ENCODE data around the gene TC2N. TPM values are rescaled to one million over a fixed set of nuclear protein-coding genes. Genes with fewer than 3 reads are reported as not detected.
A peak's percentile ranks its signal among the peaks of the same experiment; 100 is the strongest.

Gene TC2N
- total and polyA plus RNA-seq, 9 of the 15 experiments (the other 6 are each of a cell fraction or from before 2014, with no cell fraction given) = 2.0 to 12.5 (median 7.3) TPM

DNA sequence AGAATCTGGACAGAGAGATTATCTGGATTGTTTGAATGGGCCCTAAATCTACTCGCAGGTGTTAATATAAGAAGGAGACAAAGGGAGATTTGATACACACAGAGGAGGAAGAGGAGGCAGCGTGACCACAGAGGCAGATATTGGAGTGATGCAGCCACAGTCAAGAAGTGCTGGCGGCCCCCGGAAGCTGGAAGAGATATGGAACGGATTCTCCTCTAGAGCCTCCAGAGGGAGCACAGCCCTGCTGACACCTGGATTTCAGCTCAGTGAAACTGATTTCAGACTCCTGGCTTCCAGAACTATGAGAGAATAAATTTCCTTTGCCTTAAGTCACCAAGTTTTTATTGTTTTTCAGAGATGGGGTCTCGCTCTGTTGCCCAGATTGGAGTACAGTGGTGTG lies 9.2 kb upstream of the TC2N start:
- Histone ChIP-seq H3K9me3 (replicated peaks; ENCODE audit: control insufficient read depth, insufficient read depth, low read depth, low read length) (no peaks in the 10 kb centered on the region), H3K4me3 (no peak overlapping the region), H3K36me3 (ENCODE audit: control insufficient read depth, insufficient read depth, low read length) (no peaks in the 10 kb centered on the region), H3K79me2 (ENCODE audit: control insufficient read depth, insufficient read depth, low read length) (no peaks in the 10 kb centered on the region), H3K9me1 (ENCODE audit: control insufficient read depth, insufficient read depth, low read length) (no peaks in the 10 kb centered on the region), H2AFZ (ENCODE audit: low read depth, low read length) (no peak overlapping the region), H3K27ac (ENCODE audit: extremely low read depth, low read depth, low read length) (no peak overlapping the region), H4K20me1 (replicated peaks; ENCODE audit: control insufficient read depth, insufficient read depth, low read length) (no peaks in the 10 kb centered on the region; the same call in 1 of the 2 replicates), H3K4me2 (ENCODE audit: insufficient read depth, low read length) (no peak overlapping the region), H3K27me3 (ENCODE audit: control insufficient read depth in 2 of 2, insufficient read depth in 2 of 2, low read length in 2 of 2) (peaks cover 0 to 36% of the 10 kb centered on the region in 2 experiments; a peak in 2 of 5 replicates), H3K9ac (ENCODE audit: insufficient read depth in 1 of 2, low read depth in 2 of 2, low read length in 2 of 2) (no peak overlapping the region), H3K4me1 (replicated peaks in 1 of 2; ENCODE audit: control insufficient read depth in 2 of 2, insufficient read depth in 2 of 2, low read length in 2 of 2) (no peaks in the 10 kb centered on the region; a peak in 2 of 5 replicates)
- no peak for TF ChIP-seq PCBP1 (IDR thresholded peaks at IDR 0.05; ENCODE audit: low read depth, low read length, poor library complexity, severe bottlenecking)
- TF ChIP-seq, protein P1, sequence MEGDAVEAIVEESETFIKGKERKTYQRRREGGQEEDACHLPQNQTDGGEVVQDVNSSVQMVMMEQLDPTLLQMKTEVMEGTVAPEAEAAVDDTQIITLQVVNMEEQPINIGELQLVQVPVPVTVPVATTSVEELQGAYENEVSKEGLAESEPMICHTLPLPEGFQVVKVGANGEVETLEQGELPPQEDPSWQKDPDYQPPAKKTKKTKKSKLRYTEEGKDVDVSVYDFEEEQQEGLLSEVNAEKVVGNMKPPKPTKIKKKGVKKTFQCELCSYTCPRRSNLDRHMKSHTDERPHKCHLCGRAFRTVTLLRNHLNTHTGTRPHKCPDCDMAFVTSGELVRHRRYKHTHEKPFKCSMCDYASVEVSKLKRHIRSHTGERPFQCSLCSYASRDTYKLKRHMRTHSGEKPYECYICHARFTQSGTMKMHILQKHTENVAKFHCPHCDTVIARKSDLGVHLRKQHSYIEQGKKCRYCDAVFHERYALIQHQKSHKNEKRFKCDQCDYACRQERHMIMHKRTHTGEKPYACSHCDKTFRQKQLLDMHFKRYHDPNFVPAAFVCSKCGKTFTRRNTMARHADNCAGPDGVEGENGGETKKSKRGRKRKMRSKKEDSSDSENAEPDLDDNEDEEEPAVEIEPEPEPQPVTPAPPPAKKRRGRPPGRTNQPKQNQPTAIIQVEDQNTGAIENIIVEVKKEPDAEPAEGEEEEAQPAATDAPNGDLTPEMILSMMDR (IDR thresholded peaks at IDR 0.05 in 2 of 3, conservative IDR thresholded peaks at IDR 0.05 in 1 of 3; ENCODE audit: insufficient read depth in 2 of 3, low read depth in 1 of 3, low read length in 3 of 3) = peak in 1 of 3 experiments; percentile 19; a peak in 1 of 6 replicates
- intact Hi-C loops (cut with micrococcal nuclease) (no loop called here), in situ Hi-C loops (cut with MboI) (no loop called here)
- FAIRE-seq (no peak), DNase-seq (ENCODE audit: extremely low read depth in 1 of 4, low spot score in 3 of 4) (no peak), ATAC-seq (peak; percentile 64)
- WGBS (ENCODE audit: insufficient coverage, low coverage, missing lambda C conversion rate) = 3% methylated on average over 6 of the region's 6 CpGs
- no TSS peak for BruUV-seq (replicated peaks)
- ChIA-PET CTCF (ENCODE audit: low intra/inter-chr PET ratio) (no interaction called here), POLR2A (no interaction called here)
